Ishikawa (cell line): ENCODE measurements around the gene DECR2.
A peak's percentile ranks its signal among the peaks of the same experiment; 100 is the strongest.

Experiments
- CEBPB ChIP-seq: IDR thresholded peaks from 2 replicates; pipeline ENCODE4 v1.6.1; 2012
- CREB1 ChIP-seq: IDR thresholded peaks from 2 replicates; pipeline ENCODE4 v1.6.1; 2012; ENCODE audit warnings: low read depth
- EGR1 ChIP-seq: IDR thresholded peaks from 2 replicates; pipeline ENCODE4 v1.6.1; 2012
- EP300 ChIP-seq: IDR thresholded peaks from 2 replicates; pipeline ENCODE4 v1.6.1; 2012; ENCODE audit warnings: borderline replicate concordance
- FOXM1 ChIP-seq: IDR thresholded peaks from 2 replicates; pipeline ENCODE4 v1.6.1; 2012; ENCODE audit warnings: low read depth, borderline replicate concordance
- MAX ChIP-seq: IDR thresholded peaks from 2 replicates; pipeline ENCODE4 v1.6.1; 2012
- NFIC ChIP-seq: IDR thresholded peaks from 2 replicates; pipeline ENCODE4 v1.6.1; 2012
- RAD21 ChIP-seq: IDR thresholded peaks from 2 replicates; pipeline ENCODE4 v1.6.1; 2012; ENCODE audit warnings: low read depth
- REST ChIP-seq: IDR thresholded peaks from 2 replicates; pipeline ENCODE4 v1.6.1; 2012; ENCODE audit warnings: low read depth, mild to moderate bottlenecking
- TAF1 ChIP-seq: IDR thresholded peaks from 2 replicates; pipeline ENCODE4 v1.6.1; 2012; ENCODE audit warnings: low read depth, mild to moderate bottlenecking
- TCF12 ChIP-seq: IDR thresholded peaks from 2 replicates; pipeline ENCODE4 v1.6.1; 2012; ENCODE audit warnings: low read depth
- TEAD4 ChIP-seq: IDR thresholded peaks from 2 replicates; pipeline ENCODE4 v1.6.1; 2012
- YY1 ChIP-seq: IDR thresholded peaks from 2 replicates; pipeline ENCODE4 v1.6.1; 2012; ENCODE audit warnings: low read depth
- ZBTB7A ChIP-seq: IDR thresholded peaks from 2 replicates; pipeline ENCODE4 v1.6.1; 2012; ENCODE audit warnings: low read depth

The DECR2 gene

GRCh38 chr16:450785-451512, 49.3 kb downstream of the DECR2 start:
- TF ChIP-seq YY1, result no peak
- TF ChIP-seq NFIC, result peak; percentile 58; the same call in 1 of the 2 replicates
- TF ChIP-seq TCF12, result no peak
- no peak for TF ChIP-seq TEAD4
- no peak for TF ChIP-seq CREB1
- no peak for TF ChIP-seq CEBPB
- no peak for TF ChIP-seq ZBTB7A

GRCh38 chr16:454397-454940, 52.8 kb downstream of the DECR2 start:
- TF ChIP-seq FOXM1 (no peak), NFIC (0 out of 2 replicates have a peak, but pooled peaks have one; percentile 21)

- no peak for TF ChIP-seq MAX
- TF ChIP-seq TEAD4, result peak; percentile 54; the same call in 1 of the 2 replicates
- peak; percentile 85 for TF ChIP-seq CEBPB
- TF ChIP-seq NFIC, result no peak
- no peak for TF ChIP-seq ZBTB7A
- TF ChIP-seq TAF1, result no peak
- TF ChIP-seq CREB1, result no peak
- no peak for TF ChIP-seq REST
- no peak for TF ChIP-seq EGR1
- no peak for TF ChIP-seq RAD21
Measured at GRCh38 chr16:455453-455852, 53.8 kb downstream of the DECR2 start.

- TF ChIP-seq NFIC (peak; percentile 24), EGR1 (no peak), MAX (peak; percentile 42)
Measured at GRCh38 chr16:456891-457483, 55.3 kb downstream of the DECR2 start.

- TF ChIP-seq EP300 (no peak), MAX (peak; percentile 26; the same call in 1 of the 2 replicates)
Measured at GRCh38 chr16:457732-458400, 56.2 kb downstream of the DECR2 start.

- TF ChIP-seq CEBPB (peak; percentile 54; the same call in 1 of the 2 replicates), EP300 (no peak), ZBTB7A (no peak), YY1 (no peak), EGR1 (no peak), NFIC (no peak), TCF12 (no peak), FOXM1 (no peak)
Measured at GRCh38 chr16:459761-460160, 58.1 kb downstream of the DECR2 start.

GRCh38 chr16:460787-461186, 59.1 kb downstream of the DECR2 start:
- TF ChIP-seq TAF1 (no peak), TEAD4 (no peak), RAD21 (no peak), CEBPB (no peak), TCF12 (no peak), ZBTB7A (no peak), NFIC (no peak), MAX (no peak), YY1 (no peak), EP300 (no peak)
